ENCODE results near the gene KIAA1328. TPM values are rescaled to one million over a fixed set of nuclear protein-coding genes. Genes with fewer than 3 reads are reported as not detected.

Gene KIAA1328
- total RNA-seq, 4 donors from 2014 or later: 2.3 to 18.7 (median 5.8) TPM

DNA sequence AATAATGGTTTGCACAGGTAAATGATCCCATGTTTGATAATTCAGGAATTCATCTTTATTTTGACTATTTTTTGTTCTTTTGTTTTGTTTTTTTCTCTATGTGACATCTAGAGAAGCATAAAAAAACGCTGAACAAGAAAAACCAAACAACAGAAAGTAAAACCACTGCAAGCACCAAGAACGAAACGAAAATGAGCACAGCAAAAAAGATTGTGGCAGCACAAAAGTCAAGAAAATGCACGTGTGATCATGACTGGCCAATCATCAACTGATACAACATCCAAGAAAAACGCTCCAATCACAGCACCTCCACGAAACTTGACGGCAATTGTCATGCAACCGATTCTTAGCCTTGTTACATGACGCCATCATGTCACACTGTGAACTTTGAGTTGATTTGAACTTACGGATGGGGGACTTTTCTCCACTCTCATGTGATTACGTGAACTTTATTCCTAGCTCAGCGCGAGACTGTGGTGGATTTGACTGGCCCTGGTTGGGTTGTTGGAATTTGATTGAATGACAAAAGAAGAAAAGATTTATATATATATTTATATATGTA, 417.9 kb downstream of the KIAA1328 start:
- no peaks in the 10 kb centered on the region for H3K36me3 ChIP-seq
- intact Hi-C loops (cut with DNase I): no loop called here
- WGBS, 2 donors: 82 to 89% methylated on average over 13 of the region's 13 CpGs
- TF ChIP-seq POLR2A (IDR thresholded peaks at IDR 0.05): no peak
- TF ChIP-seq, protein P1, sequence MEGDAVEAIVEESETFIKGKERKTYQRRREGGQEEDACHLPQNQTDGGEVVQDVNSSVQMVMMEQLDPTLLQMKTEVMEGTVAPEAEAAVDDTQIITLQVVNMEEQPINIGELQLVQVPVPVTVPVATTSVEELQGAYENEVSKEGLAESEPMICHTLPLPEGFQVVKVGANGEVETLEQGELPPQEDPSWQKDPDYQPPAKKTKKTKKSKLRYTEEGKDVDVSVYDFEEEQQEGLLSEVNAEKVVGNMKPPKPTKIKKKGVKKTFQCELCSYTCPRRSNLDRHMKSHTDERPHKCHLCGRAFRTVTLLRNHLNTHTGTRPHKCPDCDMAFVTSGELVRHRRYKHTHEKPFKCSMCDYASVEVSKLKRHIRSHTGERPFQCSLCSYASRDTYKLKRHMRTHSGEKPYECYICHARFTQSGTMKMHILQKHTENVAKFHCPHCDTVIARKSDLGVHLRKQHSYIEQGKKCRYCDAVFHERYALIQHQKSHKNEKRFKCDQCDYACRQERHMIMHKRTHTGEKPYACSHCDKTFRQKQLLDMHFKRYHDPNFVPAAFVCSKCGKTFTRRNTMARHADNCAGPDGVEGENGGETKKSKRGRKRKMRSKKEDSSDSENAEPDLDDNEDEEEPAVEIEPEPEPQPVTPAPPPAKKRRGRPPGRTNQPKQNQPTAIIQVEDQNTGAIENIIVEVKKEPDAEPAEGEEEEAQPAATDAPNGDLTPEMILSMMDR (IDR thresholded peaks at IDR 0.05): no peak
- no peaks in the 10 kb centered on the region for H3K9me3 ChIP-seq
- H3K27me3 ChIP-seq: peaks cover 0 to 54% (median 0%) of the 10 kb centered on the region in 4 donors
- DNase-seq: no peak
- no peak overlapping the region for H3K4me3 ChIP-seq
- H3K4me1 ChIP-seq: no peaks in the 10 kb centered on the region
- H3K27ac ChIP-seq: no peak overlapping the region

DNA sequence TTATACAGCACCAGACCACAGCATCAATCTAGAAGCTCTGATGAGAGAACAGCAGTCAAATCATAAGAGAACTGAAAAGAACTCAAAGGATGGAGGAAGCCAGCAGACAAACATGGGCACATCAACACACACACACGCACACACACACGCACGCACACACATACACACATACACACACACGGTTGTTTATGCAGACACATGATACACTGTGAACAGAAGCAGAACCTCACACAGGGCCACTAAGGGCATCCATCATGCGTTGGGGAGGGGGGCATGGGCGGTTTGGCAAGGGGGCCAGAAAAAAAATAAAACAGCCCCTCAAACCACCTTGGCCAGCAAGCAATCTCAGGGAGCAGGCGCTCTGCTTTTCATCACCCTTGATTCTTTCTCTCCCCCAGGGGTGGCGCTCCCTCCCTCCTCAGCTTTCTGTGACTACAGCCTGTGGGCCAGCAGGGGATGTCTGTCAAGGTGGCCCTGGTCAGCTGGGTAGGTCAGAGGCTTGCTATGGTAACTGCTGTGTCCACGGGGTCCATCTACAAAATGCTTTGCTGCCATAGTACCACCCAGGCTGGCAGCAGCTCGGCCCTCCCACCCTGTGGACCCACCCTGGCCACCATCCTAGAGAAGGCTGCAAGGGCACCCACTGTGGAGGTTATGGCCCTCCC, 418.7 kb downstream of the KIAA1328 start:
- WGBS, 2 donors: 81 to 87% methylated on average over 8 to 10 of the region's 10 CpGs
- H3K4me1 ChIP-seq: no peaks in the 10 kb centered on the region
- H3K9me3 ChIP-seq: no peaks in the 10 kb centered on the region
- H3K27ac ChIP-seq: no peak overlapping the region
- no peak for DNase-seq
- TF ChIP-seq POLR2A (IDR thresholded peaks at IDR 0.05): no peak
- TF ChIP-seq, protein P1 (IDR thresholded peaks at IDR 0.05): no peak
- no peaks in the 10 kb centered on the region for H3K36me3 ChIP-seq
- intact Hi-C loops (cut with DNase I): no loop called here
- peaks cover 0 to 62% (median 0%) of the 10 kb centered on the region in 4 donors for H3K27me3 ChIP-seq
- H3K4me3 ChIP-seq: no peak overlapping the region

DNA sequence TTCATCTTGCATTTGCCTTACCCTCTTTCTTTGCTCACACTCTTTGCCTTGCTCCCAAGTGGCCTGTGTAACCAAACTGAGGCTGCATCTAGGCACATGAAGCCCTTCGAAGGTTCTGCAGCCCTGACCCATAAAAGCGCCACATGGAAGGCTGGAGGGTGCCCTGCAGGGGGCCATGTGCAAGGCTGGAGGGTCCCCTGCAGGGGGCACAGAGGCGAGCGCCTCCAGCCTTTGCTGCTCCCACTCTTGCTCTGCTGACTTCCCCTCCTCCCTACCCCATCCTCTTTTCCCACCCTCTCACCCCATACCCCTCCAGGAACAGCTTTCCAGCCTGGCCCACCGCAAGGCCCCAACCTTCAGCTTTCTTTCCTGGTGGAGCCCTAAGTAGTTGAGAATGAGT, 419.4 kb downstream of the KIAA1328 start:
- intact Hi-C loops (cut with DNase I): no loop called here
- no peak for TF ChIP-seq POLR2A (IDR thresholded peaks at IDR 0.05)
- TF ChIP-seq, protein P1 (IDR thresholded peaks at IDR 0.05): no peak
- Histone ChIP-seq H3K36me3 (no peaks in the 10 kb centered on the region), H3K27me3 (peaks cover 0 to 68% (median 0%) of the 10 kb centered on the region in 4 donors), H3K9me3 (no peaks in the 10 kb centered on the region), H3K27ac (no peak overlapping the region), H3K4me3 (no peak overlapping the region), H3K4me1 (peaks cover 0 to 2% (median 0%) of the 10 kb centered on the region in 3 donors)
- no peak for DNase-seq
- 82 to 94% methylated on average over 5 of the region's 5 CpGs for WGBS, 2 donors

DNA sequence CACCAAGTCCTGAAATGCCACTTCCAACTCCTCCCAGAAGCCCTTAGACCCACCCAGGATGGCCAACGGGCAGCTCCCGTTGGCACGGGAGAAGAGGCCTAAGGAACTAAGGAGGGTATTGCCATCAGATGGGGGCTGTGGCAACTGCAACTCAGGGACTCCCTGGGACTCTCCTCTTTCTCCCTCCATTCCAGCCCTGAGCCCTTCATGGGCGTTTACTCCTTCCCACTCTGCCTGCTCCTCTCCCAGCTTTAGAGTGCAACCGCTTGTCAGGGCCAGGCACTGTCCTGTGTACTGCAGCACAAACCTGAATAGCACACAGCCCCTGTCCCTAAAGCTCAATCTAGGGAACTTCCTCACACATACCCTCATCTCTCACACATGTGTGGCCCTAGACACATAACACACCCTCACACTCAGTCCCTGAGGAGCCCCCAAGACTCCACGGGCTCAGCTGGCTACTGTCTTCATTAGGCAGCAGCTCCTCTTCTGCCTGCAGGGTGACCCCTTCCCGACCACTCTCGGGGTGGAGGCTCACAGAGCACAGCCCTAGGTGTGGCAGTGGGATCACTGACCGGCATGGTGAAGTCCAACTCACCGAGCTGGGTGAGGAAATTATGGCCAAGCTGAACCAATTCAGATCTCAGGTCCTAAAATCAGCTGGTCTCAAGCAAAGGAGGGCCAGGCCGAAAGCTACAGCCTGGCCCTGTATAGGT, 420.4 kb downstream of the KIAA1328 start:
- H3K27ac ChIP-seq: no peak overlapping the region
- no peak overlapping the region for H3K4me3 ChIP-seq
- peaks cover 0 to 71% (median 0%) of the 10 kb centered on the region in 4 donors for H3K27me3 ChIP-seq
- no peak for TF ChIP-seq POLR2A (IDR thresholded peaks at IDR 0.05)
- TF ChIP-seq, protein P1 (IDR thresholded peaks at IDR 0.05): no peak
- no peaks in the 10 kb centered on the region for H3K9me3 ChIP-seq
- peaks cover 0 to 12% (median 0%) of the 10 kb centered on the region in 3 donors for H3K4me1 ChIP-seq
- DNase-seq: no peak
- 72 to 83% methylated on average over 5 to 6 of the region's 11 CpGs for WGBS, 2 donors
- H3K36me3 ChIP-seq: no peaks in the 10 kb centered on the region
- intact Hi-C loops (cut with DNase I): no loop called here

Data from esophagus squamous epithelium (tissue), 5 donors.